Astrocyte of the spinal cord (primary cell): ENCODE data around the gene ARHGAP15.

Source experiments
- DNase-seq: peaks from one replicate; pipeline ENCODE4 v3.0.0; 2011; ENCODE audit warnings: low read depth, low spot score
- H3K4me3 ChIP-seq: 2 replicates; pipeline ENCODE4 v1.5.1; 2011; ENCODE audit warnings: low read depth, mild to moderate bottlenecking, low read length, moderate library complexity
- in situ Hi-C: cut with HindIII; loops from 2 replicates; pipeline ENCODE4 v1.10.0; 2017; ENCODE audit warnings: low sequenced_read_pairs
- TF ChIP-seq, protein P1 (sequence below): IDR thresholded peaks from 2 replicates; pipeline ENCODE4 v1.5.1; 2012; ENCODE audit warnings: low read depth, mild to moderate bottlenecking, low read length, inconsistent platforms

Gene ARHGAP15

GRCh38 chr2:143694335-143694734 lies 565.1 kb downstream of the ARHGAP15 start:
- TF ChIP-seq, protein P1, sequence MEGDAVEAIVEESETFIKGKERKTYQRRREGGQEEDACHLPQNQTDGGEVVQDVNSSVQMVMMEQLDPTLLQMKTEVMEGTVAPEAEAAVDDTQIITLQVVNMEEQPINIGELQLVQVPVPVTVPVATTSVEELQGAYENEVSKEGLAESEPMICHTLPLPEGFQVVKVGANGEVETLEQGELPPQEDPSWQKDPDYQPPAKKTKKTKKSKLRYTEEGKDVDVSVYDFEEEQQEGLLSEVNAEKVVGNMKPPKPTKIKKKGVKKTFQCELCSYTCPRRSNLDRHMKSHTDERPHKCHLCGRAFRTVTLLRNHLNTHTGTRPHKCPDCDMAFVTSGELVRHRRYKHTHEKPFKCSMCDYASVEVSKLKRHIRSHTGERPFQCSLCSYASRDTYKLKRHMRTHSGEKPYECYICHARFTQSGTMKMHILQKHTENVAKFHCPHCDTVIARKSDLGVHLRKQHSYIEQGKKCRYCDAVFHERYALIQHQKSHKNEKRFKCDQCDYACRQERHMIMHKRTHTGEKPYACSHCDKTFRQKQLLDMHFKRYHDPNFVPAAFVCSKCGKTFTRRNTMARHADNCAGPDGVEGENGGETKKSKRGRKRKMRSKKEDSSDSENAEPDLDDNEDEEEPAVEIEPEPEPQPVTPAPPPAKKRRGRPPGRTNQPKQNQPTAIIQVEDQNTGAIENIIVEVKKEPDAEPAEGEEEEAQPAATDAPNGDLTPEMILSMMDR: no peak

GRCh38 chr2:143696651-143697050 lies 567.4 kb downstream of the ARHGAP15 start:
- in situ Hi-C loops: no loop called here
- DNase-seq: no peak
- H3K4me3 ChIP-seq: no peak overlapping the region
- TF ChIP-seq, protein P1: no peak

More at GRCh38 chr2:143694335-143694734, 565.1 kb downstream of the ARHGAP15 start:
- no peak overlapping the region for H3K4me3 ChIP-seq
- in situ Hi-C loops: no loop called here
- no peak for DNase-seq

- H3K4me3 ChIP-seq: no peak overlapping the region
- TF ChIP-seq, protein P1: no peak
- DNase-seq: no peak
- in situ Hi-C loops: no loop called here
These were observed 568.5 kb downstream of the ARHGAP15 start for GRCh38 chr2:143697744-143698143.

GRCh38 chr2:143698352-143698751 lies 569.1 kb downstream of the ARHGAP15 start:
- TF ChIP-seq, protein P1: no peak
- DNase-seq: no peak
- in situ Hi-C loops: no loop called here
- no peak overlapping the region for H3K4me3 ChIP-seq

DNA sequence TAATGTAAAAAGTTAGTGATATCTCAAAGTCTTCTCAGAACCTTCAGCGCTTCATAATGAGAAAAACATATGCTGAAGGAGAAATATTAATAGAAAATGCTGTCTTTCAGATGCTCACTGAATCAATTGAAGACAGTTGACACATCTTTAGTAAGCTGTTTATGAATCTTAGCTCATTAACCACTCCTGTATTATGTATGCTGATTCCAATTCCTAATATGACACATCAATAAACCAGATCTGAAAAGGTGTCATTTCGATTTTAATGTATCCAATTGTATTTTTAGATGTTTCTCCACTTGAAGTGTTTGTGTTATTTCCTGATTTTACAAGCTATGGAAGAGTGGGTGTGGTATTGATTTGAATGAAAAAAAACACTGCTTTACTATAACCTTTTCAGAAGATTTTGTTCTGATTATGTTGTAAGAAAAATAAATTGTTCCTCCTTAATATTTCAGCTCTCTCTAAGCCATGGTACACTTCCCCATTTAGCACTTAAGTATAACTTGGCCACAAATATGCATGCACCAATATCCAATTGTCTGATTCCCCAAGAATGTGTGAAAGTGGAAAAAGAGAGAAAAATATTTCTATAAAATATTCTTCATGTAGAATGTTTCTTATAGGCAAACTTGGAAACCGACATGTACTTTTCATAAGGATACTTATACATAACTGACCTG lies 569.8 kb downstream of the ARHGAP15 start:
- TF ChIP-seq, protein P1: no peak
- H3K4me3 ChIP-seq: no peak overlapping the region
- DNase-seq: no peak
- in situ Hi-C loops: no loop called here

- in situ Hi-C loops: no loop called here
- no peak overlapping the region for H3K4me3 ChIP-seq
- TF ChIP-seq, protein P1: no peak
- peak; percentile 69 for DNase-seq
These were observed 571.6 kb downstream of the ARHGAP15 start for GRCh38 chr2:143700865-143701264.
